Neuron (in vitro differentiated cells): ENCODE data around the gene DPH2.

Source experiments
- H2AFZ ChIP-seq: one replicate; pipeline ENCODE4 v1.6.1; 2013; ENCODE audit warnings: low read depth, mild to moderate bottlenecking, inconsistent platforms, low read length, moderate library complexity
- H3K27me3 ChIP-seq: one replicate; pipeline ENCODE4 v1.6.1; 2013; ENCODE audit warnings: low read length; ENCODE audit not compliant: insufficient read depth
- H3K36me3 ChIP-seq: one replicate; pipeline ENCODE4 v1.6.1; 2013; ENCODE audit warnings: low read length; ENCODE audit not compliant: insufficient read depth
- H3K4me1 ChIP-seq: one replicate; pipeline ENCODE4 v1.6.1; 2013; ENCODE audit warnings: low read length; ENCODE audit not compliant: insufficient read depth
- H3K4me3 ChIP-seq: 2 replicates; pipeline ENCODE4 v1.5.1; 2013; ENCODE audit warnings: mild to moderate bottlenecking, low read length, moderate library complexity
- H3K9me3 ChIP-seq: one replicate; pipeline ENCODE4 v1.6.1; 2013; ENCODE audit warnings: low read length

The DPH2 gene, protein sequence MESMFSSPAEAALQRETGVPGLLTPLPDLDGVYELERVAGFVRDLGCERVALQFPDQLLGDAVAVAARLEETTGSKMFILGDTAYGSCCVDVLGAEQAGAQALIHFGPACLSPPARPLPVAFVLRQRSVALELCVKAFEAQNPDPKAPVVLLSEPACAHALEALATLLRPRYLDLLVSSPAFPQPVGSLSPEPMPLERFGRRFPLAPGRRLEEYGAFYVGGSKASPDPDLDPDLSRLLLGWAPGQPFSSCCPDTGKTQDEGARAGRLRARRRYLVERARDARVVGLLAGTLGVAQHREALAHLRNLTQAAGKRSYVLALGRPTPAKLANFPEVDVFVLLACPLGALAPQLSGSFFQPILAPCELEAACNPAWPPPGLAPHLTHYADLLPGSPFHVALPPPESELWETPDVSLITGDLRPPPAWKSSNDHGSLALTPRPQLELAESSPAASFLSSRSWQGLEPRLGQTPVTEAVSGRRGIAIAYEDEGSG

DNA sequence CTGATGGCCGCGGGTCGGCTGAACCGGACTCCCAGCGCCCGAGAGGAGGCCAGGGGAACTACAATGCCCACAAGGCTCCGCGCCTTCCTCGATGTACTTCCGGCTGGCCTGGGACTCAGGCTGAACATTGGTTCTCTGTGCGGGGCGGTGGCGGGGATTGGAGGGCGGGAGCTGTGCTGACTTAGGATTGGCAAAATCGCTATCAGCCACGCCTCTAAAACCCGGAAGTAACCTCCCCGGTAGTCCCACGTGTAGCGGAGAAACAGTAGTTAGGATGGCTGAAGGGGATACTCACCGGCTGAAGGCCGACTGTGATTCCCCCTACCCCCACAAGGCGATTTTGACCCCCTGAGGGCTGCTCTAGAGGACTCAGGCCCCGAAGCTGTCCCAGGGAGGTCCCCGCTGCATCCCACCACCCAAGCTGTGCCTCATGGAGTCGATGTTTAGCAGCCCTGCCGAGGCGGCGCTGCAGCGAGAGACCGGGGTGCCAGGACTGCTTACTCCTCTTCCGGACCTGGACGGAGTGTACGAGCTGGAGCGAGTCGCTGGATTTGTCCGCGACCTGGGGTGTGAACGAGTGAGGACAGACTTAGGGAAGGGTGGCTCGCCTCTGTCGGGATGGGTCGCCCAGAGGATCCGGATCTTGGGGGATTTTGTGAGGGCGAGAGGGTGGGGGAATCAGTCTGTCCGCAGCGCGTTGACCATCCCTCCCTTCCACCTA lies at the start of gene DPH2:
DPH2 (plus strand) TSS at position 265 of the 721 bp plus-strand sequence; CDS start at position 431, 166 bp downstream.
- H3K27me3 ChIP-seq, result no peaks in the 10 kb centered on the region
- H3K4me1 ChIP-seq, result peaks cover 13% of the 10 kb centered on the region
- H3K36me3 ChIP-seq, result peaks cover 8% of the 10 kb centered on the region
- H3K9me3 ChIP-seq, result no peaks in the 10 kb centered on the region
- H3K4me3 ChIP-seq, result peak within 1 kb of the TSS; percentile 92
- H2AFZ ChIP-seq, result no peak within 1 kb of the TSS

GRCh38 chr1:43921022-43921421 lies 48.8 kb upstream of the DPH2 start:
- Histone ChIP-seq H3K4me1 (no peaks in the 10 kb centered on the region), H3K36me3 (peaks cover 12% of the 10 kb centered on the region), H3K9me3 (no peaks in the 10 kb centered on the region), H2AFZ (no peak overlapping the region), H3K4me3 (no peak overlapping the region), H3K27me3 (no peaks in the 10 kb centered on the region)

DNA sequence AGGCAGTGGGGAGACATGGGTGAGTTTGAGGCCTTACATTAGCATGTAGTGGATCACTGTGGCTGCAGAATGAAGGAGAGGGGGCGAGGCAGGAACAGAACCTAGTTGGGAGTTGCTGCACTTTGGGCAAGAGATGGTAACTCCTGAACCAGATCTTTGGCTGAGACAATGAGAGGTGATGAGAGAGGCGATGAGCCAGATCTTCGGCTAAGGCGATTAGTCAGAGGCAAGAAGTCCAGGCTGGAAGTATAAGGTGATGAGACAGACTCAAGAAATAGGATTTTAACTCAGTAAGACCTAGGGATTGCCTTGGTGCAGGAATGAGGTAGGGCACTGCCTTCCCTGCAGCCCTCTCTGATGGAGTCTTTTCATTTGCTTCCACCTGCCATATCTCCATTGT lies 45.3 kb upstream of the DPH2 start:
- Histone ChIP-seq H3K4me1 (no peaks in the 10 kb centered on the region), H3K36me3 (peaks cover 12% of the 10 kb centered on the region), H2AFZ (no peak overlapping the region), H3K27me3 (no peaks in the 10 kb centered on the region), H3K9me3 (no peaks in the 10 kb centered on the region), H3K4me3 (no peak overlapping the region)

DNA sequence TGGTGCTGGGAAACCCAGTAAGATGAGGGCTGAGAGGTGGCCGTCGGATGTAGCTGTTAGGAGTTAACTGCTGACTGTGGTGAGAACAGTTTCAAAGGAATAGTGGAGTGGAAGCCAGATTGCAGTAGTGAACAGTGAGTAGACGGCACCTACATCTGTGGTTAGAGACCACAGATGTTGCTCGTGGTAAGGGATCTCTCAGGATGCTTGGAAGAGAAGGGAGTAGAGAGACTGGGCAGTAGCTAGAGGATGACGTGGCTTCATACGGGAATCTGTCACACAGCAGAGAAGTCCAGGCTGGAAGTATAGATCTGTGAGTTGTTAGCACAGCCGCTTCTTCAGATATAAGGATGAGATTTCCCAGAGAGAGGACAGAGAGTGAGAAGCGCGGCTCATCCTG lies 44.0 kb upstream of the DPH2 start:
- H2AFZ ChIP-seq, result no peak overlapping the region
- no peak overlapping the region for H3K4me3 ChIP-seq
- H3K36me3 ChIP-seq, result peaks cover 12% of the 10 kb centered on the region
- H3K9me3 ChIP-seq, result no peaks in the 10 kb centered on the region
- H3K27me3 ChIP-seq, result no peaks in the 10 kb centered on the region
- no peaks in the 10 kb centered on the region for H3K4me1 ChIP-seq

DNA sequence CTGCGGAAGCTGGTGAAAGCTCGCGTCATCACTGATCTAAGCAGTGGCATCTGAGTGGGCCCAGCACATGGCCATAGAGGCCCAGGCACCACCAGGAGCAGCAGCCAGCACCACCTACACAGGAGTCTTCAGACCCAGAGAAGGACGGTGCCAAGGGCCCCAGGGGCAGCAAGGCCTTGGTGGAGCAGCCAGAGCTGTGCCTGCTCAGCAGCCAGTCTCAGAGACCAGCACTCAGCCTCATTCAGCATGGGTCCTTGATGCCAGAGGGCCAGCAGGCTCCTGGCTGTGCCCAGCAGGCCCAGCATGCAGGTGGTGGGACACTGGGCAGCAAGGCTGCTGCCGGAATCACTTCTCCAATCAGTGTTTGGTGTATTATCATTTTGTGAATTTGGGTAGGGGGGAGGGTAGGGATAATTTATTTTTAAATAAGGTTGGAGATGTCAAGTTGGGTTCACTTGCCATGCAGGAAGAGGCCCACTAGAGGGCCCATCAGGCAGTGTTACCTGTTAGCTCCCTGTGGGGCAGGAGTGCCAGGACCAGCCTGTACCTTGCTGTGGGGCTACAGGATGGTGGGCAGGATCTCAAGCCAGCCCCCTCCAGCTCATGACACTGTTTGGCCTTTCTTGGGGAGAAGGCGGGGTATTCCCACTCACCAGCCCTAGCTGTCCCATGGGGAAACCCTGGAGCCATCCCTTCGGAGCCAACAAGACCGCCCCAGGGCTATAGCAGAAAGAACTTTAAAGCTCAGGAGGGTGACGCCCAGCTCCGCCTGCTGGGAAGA lies 39.5 kb upstream of the DPH2 start:
- Histone ChIP-seq H3K4me3 (no peak overlapping the region), H3K27me3 (no peaks in the 10 kb centered on the region), H3K36me3 (peaks cover 6% of the 10 kb centered on the region), H3K4me1 (no peaks in the 10 kb centered on the region), H2AFZ (no peak overlapping the region), H3K9me3 (no peaks in the 10 kb centered on the region)

- H2AFZ ChIP-seq, result no peak overlapping the region
Observed at GRCh38 chr1:43930949-43931275, 38.9 kb upstream of the DPH2 start.

DNA sequence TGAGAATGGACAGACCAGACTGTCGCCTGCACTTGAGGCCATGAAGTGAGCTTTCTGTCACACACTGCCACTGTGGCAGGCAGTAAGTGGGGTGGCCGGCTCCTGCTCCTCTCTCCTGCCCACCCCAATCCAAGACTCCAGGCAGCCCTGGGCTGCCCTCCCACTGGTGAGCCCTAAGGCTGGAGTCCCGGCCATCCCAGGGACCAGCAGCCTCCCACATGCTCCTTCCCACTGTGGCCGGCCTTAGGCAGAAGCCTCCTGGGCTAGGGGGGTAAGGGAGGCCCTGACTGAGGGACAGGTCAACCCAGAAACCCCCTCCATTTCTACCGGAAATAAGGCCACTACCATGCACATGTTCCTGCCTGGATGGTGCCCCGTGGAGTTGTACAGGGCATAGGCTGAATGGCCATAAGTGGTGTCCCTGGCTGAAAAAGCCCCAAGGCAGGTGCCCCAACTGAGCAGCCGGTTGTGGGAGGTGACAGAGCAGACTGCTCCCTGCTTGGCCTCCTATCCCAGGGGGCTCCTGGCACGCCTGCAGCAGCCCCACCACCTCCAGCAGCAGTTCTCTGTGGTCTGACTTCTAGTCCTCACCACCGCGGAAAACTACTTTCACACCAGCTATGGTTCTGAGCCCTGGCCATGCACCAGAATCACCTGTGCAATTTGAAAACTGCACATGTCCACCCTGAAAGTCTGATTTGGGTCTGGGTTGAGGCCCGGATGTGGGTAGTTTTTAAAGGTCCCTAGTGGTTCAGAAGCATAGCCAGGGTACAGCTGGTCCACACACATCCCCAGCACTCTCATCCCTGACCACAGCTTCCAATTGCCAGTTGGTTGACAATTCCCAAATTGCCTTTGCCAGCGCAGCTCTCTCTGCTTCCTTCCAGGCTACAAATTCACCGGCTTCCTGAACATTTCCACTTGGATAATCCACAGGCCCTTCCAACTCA lies 37.8 kb upstream of the DPH2 start:
- Histone ChIP-seq H3K4me3 (no peak overlapping the region), H3K36me3 (no peaks in the 10 kb centered on the region), H3K27me3 (no peaks in the 10 kb centered on the region), H2AFZ (no peak overlapping the region), H3K9me3 (no peaks in the 10 kb centered on the region), H3K4me1 (peaks cover 2% of the 10 kb centered on the region)

More at GRCh38 chr1:43930949-43931275, 38.9 kb upstream of the DPH2 start:
- H3K4me3 ChIP-seq, result no peak overlapping the region
- H3K27me3 ChIP-seq, result no peaks in the 10 kb centered on the region
- H3K9me3 ChIP-seq, result no peaks in the 10 kb centered on the region
- no peaks in the 10 kb centered on the region for H3K4me1 ChIP-seq
- peaks cover under 1% of the 10 kb centered on the region for H3K36me3 ChIP-seq

- no peak overlapping the region for H3K4me3 ChIP-seq
- H3K27me3 ChIP-seq, result no peaks in the 10 kb centered on the region
Observed at GRCh38 chr1:43932786-43933385, 36.9 kb upstream of the DPH2 start.

GRCh38 chr1:43933386-43934100 lies 36.3 kb upstream of the DPH2 start, which contains the start of gene ARTN:
TSS of gene ARTN (plus strand) at chr1:43933801. CDS start at chr1:43935657, 1,856 bp downstream.
- no peaks in the 10 kb centered on the region for H3K27me3 ChIP-seq
- no peak within 1 kb of the TSS for H2AFZ ChIP-seq
- no peak within 1 kb of the TSS for H3K4me3 ChIP-seq
- H3K9me3 ChIP-seq, result no peaks in the 10 kb centered on the region
- H3K36me3 ChIP-seq, result no peaks in the 10 kb centered on the region
- peaks cover 2% of the 10 kb centered on the region for H3K4me1 ChIP-seq

More at GRCh38 chr1:43932786-43933385, 36.9 kb upstream of the DPH2 start:
- no peaks in the 10 kb centered on the region for H3K9me3 ChIP-seq
- H3K4me1 ChIP-seq, result peaks cover 2% of the 10 kb centered on the region
- H3K36me3 ChIP-seq, result no peaks in the 10 kb centered on the region
- H2AFZ ChIP-seq, result no peak overlapping the region

GRCh38 chr1:43934101-43934985 lies 35.5 kb upstream of the DPH2 start:
- Histone ChIP-seq H2AFZ (no peak overlapping the region), H3K4me1 (peaks cover 2% of the 10 kb centered on the region), H3K9me3 (no peaks in the 10 kb centered on the region), H3K4me3 (no peak overlapping the region), H3K27me3 (no peaks in the 10 kb centered on the region), H3K36me3 (no peaks in the 10 kb centered on the region)

- H3K4me1 ChIP-seq, result peaks cover 2% of the 10 kb centered on the region
- no peaks in the 10 kb centered on the region for H3K27me3 ChIP-seq
- no peak overlapping the region for H3K4me3 ChIP-seq
Observed at GRCh38 chr1:43934986-43935324, 34.9 kb upstream of the DPH2 start.

More at GRCh38 chr1:43934986-43935324, 34.9 kb upstream of the DPH2 start:
- no peaks in the 10 kb centered on the region for H3K9me3 ChIP-seq
- H2AFZ ChIP-seq, result no peak overlapping the region
- H3K36me3 ChIP-seq, result no peaks in the 10 kb centered on the region
